ENCODE data around the gene SSX2B.
"Not testable (repeated sequence)": the region's sequence is repeated elsewhere in the genome, so short reads cannot be mapped to it uniquely, and the experiment has no call there.

The SSX2B gene

GRCh38 chrX:52750952-52751351 lies at the start of gene SSX2B:
SSX2B (plus strand) TSS chrX:52751252; CDS start chrX:52752681, 1,429 bp downstream.
- H3K4me1 Mint-ChIP-seq, H3K9me3 Mint-ChIP-seq, DNase-seq, H3K36me3 Mint-ChIP-seq, H3K4me3 Mint-ChIP-seq, H3K27ac Mint-ChIP-seq, H3K27me3 Mint-ChIP-seq, CTCF ChIA-PET: not testable (repeated sequence)

GRCh38 chrX:52707078-52707477 lies 44.0 kb upstream of the SSX2B start, which contains the start of gene SSX2:
SSX2 (minus strand) TSS chrX:52707178; CDS start chrX:52705749, 1,429 bp downstream.
- H3K4me3 Mint-ChIP-seq, H3K27ac Mint-ChIP-seq, H3K27me3 Mint-ChIP-seq, H3K4me1 Mint-ChIP-seq, DNase-seq, H3K36me3 Mint-ChIP-seq, CTCF ChIA-PET, H3K9me3 Mint-ChIP-seq: not testable (repeated sequence)

- H3K9me3 Mint-ChIP-seq, H3K27ac Mint-ChIP-seq, H3K4me3 Mint-ChIP-seq, DNase-seq, H3K36me3 Mint-ChIP-seq, H3K4me1 Mint-ChIP-seq, CTCF ChIA-PET, H3K27me3 Mint-ChIP-seq: not testable (repeated sequence)
Measured at GRCh38 chrX:52765983-52766382, 14.9 kb downstream of the SSX2B start.

- H3K27ac Mint-ChIP-seq, H3K4me3 Mint-ChIP-seq, CTCF ChIA-PET: not testable (repeated sequence)
Measured at GRCh38 chrX:52773504-52773903, 22.5 kb downstream of the SSX2B start.

GRCh38 chrX:52797327-52797726 lies 46.3 kb downstream of the SSX2B start, which contains the start of gene SPANXN5:
SPANXN5 (minus strand) TSS chrX:52797427; CDS start chrX:52797348, 79 bp downstream.
- H3K4me1 Mint-ChIP-seq, CTCF ChIA-PET, DNase-seq, H3K9me3 Mint-ChIP-seq, H3K4me3 Mint-ChIP-seq, H3K36me3 Mint-ChIP-seq, H3K27ac Mint-ChIP-seq, H3K27me3 Mint-ChIP-seq: not testable (repeated sequence)

More at GRCh38 chrX:52773504-52773903, 22.5 kb downstream of the SSX2B start:
- H3K9me3 Mint-ChIP-seq, H3K27me3 Mint-ChIP-seq, H3K36me3 Mint-ChIP-seq, H3K4me1 Mint-ChIP-seq, DNase-seq: not testable (repeated sequence)

- H3K27ac Mint-ChIP-seq, H3K27me3 Mint-ChIP-seq, CTCF ChIA-PET, H3K9me3 Mint-ChIP-seq, H3K4me1 Mint-ChIP-seq, H3K36me3 Mint-ChIP-seq, DNase-seq, H3K4me3 Mint-ChIP-seq: not testable (repeated sequence)
Measured at GRCh38 chrX:52804876-52805275, 53.8 kb downstream of the SSX2B start.

All from activated naive CD4-positive, alpha-beta T cell treated with anti-CD3 and anti-CD28 coated beads, Interleukin-2, amount 10 ng/mL, durations not matched to agents 7 days and 5 days (primary cell).